Ovary (tissue), 9 donors: Measurements from ENCODE around the gene MRPL21. TPM values are rescaled to one million over a fixed set of nuclear protein-coding genes. Genes with fewer than 3 reads are reported as not detected.
A peak's percentile ranks its signal among the peaks of the same experiment; 100 is the strongest.

Experiments
- DNase-seq, 5 donors: peaks; one replicate each; pipeline ENCODE4 v3.0.0-alpha.2; 2019 to 2020
- H3K27ac ChIP-seq, 2 donors: fragments of 200-600 bp; one replicate each; pipeline versions ENCODE4 v1.5.1 to v1.8.0; 2019 to 2022
- H3K27me3 ChIP-seq: fragments of 200-600 bp; one replicate; pipeline ENCODE4 v1.8.0; 2022
- H3K36me3 ChIP-seq: fragments of 200-600 bp; sonication (generic); one replicate; pipeline ENCODE4 v1.5.1; 2019
- H3K4me1 ChIP-seq: one replicate; pipeline ENCODE4 v1.8.1; 2013; ENCODE audit warnings: mild to moderate bottlenecking, moderate library complexity; ENCODE audit not compliant: insufficient read depth
- H3K4me3 ChIP-seq: fragments of 200-600 bp; sonication (generic); one replicate; pipeline ENCODE4 v1.5.1; 2017
- H3K9me3 ChIP-seq, 2 donors: fragments of 200-600 bp in 1 of 2; sonication (generic) in 1 of 2; one replicate each; pipeline versions ENCODE4 v1.5.1 to v1.8.1; 2013 to 2019; ENCODE audit warnings: mild to moderate bottlenecking in 1 of 2, moderate library complexity in 1 of 2
- CTCF ChIP-seq, 3 donors: fragments of 450-650 bp in 2 of 3; fragments of 200-600 bp in 1 of 3; IDR thresholded peaks; one replicate each; pipeline versions ENCODE4 v1.5.1 to v1.8.0; 2016 to 2022; ENCODE audit warnings: antibody characterized with exemption in 3 of 3, mild to moderate bottlenecking in 1 of 3
- EP300 ChIP-seq: sonication (generic); formaldehyde crosslinking; IDR thresholded peaks from one replicate; pipeline ENCODE4 v1.6.1; 2017; ENCODE audit warnings: antibody characterized with exemption
- POLR2A ChIP-seq: fragments of 450-650 bp; IDR thresholded peaks from one replicate; pipeline ENCODE4 v1.6.1; 2017; ENCODE audit warnings: antibody characterized with exemption, mild to moderate bottlenecking, moderate library complexity
- WGBS, 3 donors: extraction: QIAGEN DNeasy Blood & Tissue Kit in 1 of 3; methylation state at CpG; one replicate each; pipeline versions ENCODE4 v1.1.5 to v1.1.7; 2013 to 2017; 5-methylcytosine and 5-hydroxymethylcytosine counted together
- intact Hi-C, 4 donors: fragments of 100-400 bp; cut with DNase I; formaldehyde crosslinking; loops; one replicate each; pipeline versions ENCODE4 v1.11.0 to v1.15.1; 2022 to 2023
- polyA plus RNA-seq, 2 donors: library from polyadenylated mRNA; stranded (reverse); fragments of 200-250 nt in 1 of 2; fragments of 350-450 nt in 1 of 2; fragmentation: Illumina TruSeq in 1 of 2; extraction: RNeasy Lipid Tissue Mini Kit (QIAGEN cat#74804) in 1 of 2; gene quantifications; one replicate each; pipeline ENCODE4 v1.2.3, GENCODE V29; 2013 to 2014
- total RNA-seq, 7 donors: library from RNA; depleted of rRNA in 2 of 7; stranded (reverse); fragments of >200 nt in 2 of 7; fragmentation: NEBNext Ultra II Directional in 3 of 7; extraction: Animal tissue kit (Norgen Biotek cat#: 25700) in 3 of 7; gene quantifications; one replicate each; pipeline versions ENCODE4 v1.1.0 to v1.2.4, GENCODE V29; 2016 to 2023
- donor health status: DM: no; HTN: no; CAD: no; lungs with moderate emphysema.
- donor health status: DM: no; HTN: no; CAD: no.
- donor health status: Bipolar disorder and iron deficiency.
- donor health status: DM: yes; HTN: yes; CAD: no.
- donor health status: DM: no; HTN: no; CAD: no.
- donor health status: DM: yes; HTN: yes; CAD: no.

Gene MRPL21
- total and polyA plus RNA-seq, 9 donors = 40.3 to 74.7 (median 59.3) TPM

DNA sequence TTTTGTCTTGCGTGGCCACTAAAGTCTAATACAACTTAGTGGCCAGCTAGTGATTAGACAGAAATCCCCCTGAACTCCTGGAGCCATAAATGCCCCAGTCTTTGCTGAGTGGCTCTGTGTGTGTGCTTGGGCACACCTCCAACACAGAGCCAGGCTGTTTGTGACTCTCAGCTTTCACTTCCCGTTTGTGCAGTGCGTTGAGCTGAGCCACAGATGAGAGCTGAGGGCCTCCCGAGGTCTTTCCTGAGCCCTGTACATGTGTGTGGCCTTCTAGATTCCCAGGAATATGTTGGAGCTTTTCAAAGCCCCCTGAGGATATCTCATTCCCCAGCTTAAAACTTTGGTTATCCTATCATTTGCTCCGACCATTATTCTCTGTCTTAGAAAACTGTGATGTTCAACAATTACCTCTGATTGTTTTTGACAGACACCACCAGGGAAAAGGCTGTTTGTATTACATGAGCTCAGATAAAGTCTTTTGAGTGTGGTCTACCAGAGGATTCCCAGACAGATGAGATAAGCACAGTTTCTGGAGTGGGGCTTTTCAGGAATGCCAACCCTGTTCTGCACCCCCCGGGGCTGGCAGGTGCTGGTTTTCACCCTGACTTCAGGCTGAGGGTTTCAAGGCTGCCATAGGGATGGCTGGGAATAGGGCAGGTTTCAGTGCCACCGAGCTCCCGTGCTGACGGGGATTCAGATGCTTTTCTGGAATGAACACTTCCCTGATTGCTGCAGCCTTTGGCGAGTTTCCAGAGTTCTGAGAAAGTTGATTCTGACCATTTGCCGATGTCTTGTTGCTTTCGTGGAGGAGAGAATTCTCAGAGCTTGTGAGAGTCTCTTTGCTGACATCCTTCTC is 23.9 kb upstream of the MRPL21 start:
- peak in 4 of 5 donors; percentile 46 to 54 (median 52) for DNase-seq
- Histone ChIP-seq H3K9me3 (peaks cover 0 to 5% of the 10 kb centered on the region in 2 donors), H3K4me1 (no peaks in the 10 kb centered on the region), H3K27ac (peak overlapping the region in 1 of 2 donors; percentile 11), H3K4me3 (no peak overlapping the region), H3K36me3 (no peaks in the 10 kb centered on the region), H3K27me3 (no peaks in the 10 kb centered on the region)
- 36 to 47% (median 45%) methylated on average over 12 of the region's 12 CpGs for WGBS, 3 donors
- intact Hi-C loops = loop anchor here in 1 of 4 donors (10.0 kb wide), 1 partner anchor 127 kb away; no protein-coding TSS in a partner anchor
- TF ChIP-seq CTCF (IDR thresholded peaks at IDR 0.05) (no peak), EP300 (no peak), POLR2A (no peak)

DNA sequence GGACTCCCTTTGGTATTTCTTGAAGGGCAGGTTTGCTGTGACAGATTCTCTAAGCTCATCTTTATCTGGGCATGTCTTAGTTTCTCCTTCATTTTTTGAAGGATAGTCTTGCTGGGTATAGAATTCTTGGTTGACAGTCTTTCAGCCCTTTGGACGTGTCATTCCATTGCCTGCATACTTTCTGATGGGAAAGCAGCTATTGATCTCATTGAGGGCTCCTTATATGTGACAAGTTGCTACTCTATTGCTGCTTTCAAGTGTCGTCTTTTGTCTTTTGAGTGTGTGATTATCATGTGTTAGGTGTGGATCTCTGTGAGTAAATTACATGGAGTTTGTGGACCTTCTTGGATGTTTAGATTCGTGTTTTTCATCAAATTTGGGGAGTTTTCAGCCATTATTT is 22.0 kb upstream of the MRPL21 start:
- Histone ChIP-seq H3K36me3 (no peaks in the 10 kb centered on the region), H3K27ac (no peak overlapping the region), H3K4me1 (no peaks in the 10 kb centered on the region), H3K9me3 (peaks cover 0 to 5% of the 10 kb centered on the region in 2 donors), H3K27me3 (no peaks in the 10 kb centered on the region), H3K4me3 (no peak overlapping the region)
- TF ChIP-seq POLR2A (no peak), EP300 (no peak), CTCF (IDR thresholded peaks at IDR 0.05) (no peak)
- intact Hi-C loops = loop anchor here in 1 of 4 donors (10.0 kb wide), 1 partner anchor 129 kb away; no protein-coding TSS in a partner anchor
- 86 to 99% (median 94%) methylated on average over 3 of the region's 3 CpGs for WGBS, 3 donors
- no peak for DNase-seq

GRCh38 chr11:68924073-68924925 is 20.7 kb upstream of the MRPL21 start:
- TF ChIP-seq POLR2A = no peak
- no peak for TF ChIP-seq EP300
- TF ChIP-seq CTCF (IDR thresholded peaks at IDR 0.05) = no peak
- WGBS, 3 donors = 84 to 93% (median 91%) methylated on average over 10 of the region's 10 CpGs
- no peak overlapping the region for H3K4me3 ChIP-seq
- intact Hi-C loops = loop anchor here in 1 of 4 donors (10.0 kb wide), 1 partner anchor 131 kb away; no protein-coding TSS in a partner anchor
- peaks cover 0 to 5% of the 10 kb centered on the region in 2 donors for H3K9me3 ChIP-seq
- no peaks in the 10 kb centered on the region for H3K4me1 ChIP-seq
- no peaks in the 10 kb centered on the region for H3K36me3 ChIP-seq
- DNase-seq = no peak
- H3K27me3 ChIP-seq = no peaks in the 10 kb centered on the region
- no peak overlapping the region for H3K27ac ChIP-seq

DNA sequence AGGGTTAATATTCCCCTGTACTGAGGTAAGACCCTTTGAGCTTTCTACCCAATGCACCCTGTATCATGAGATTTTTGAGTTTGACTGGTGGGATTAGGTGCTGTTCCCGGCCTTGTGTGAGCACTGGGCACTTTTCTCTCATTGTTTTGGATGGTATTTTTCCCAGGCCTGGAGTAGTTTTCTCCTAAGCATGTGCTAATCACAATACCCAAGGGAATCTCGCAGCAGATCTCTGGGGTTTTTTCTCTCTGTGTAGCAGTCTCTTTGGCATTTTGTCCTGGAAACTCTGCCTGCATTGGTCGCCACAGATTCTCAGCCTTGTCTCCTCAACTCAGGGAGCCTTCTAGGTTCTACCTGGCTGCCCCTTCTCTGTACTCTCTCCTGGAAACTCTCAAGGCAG is 20.0 kb upstream of the MRPL21 start:
- TF ChIP-seq POLR2A (no peak), CTCF (IDR thresholded peaks at IDR 0.05) (no peak), EP300 (no peak)
- 70 to 91% (median 91%) methylated on average over 3 of the region's 3 CpGs for WGBS, 3 donors
- no peaks in the 10 kb centered on the region for H3K36me3 ChIP-seq
- H3K27me3 ChIP-seq = no peaks in the 10 kb centered on the region
- no peak for DNase-seq
- intact Hi-C loops = loop anchor here in 1 of 4 donors (10.0 kb wide), 1 partner anchor 131 kb away; no protein-coding TSS in a partner anchor
- no peaks in the 10 kb centered on the region for H3K4me1 ChIP-seq
- no peak overlapping the region for H3K27ac ChIP-seq
- H3K9me3 ChIP-seq = peaks cover 0 to 5% of the 10 kb centered on the region in 2 donors
- H3K4me3 ChIP-seq = no peak overlapping the region
